Measurements from ENCODE around the gene ZNF227.

DNA sequence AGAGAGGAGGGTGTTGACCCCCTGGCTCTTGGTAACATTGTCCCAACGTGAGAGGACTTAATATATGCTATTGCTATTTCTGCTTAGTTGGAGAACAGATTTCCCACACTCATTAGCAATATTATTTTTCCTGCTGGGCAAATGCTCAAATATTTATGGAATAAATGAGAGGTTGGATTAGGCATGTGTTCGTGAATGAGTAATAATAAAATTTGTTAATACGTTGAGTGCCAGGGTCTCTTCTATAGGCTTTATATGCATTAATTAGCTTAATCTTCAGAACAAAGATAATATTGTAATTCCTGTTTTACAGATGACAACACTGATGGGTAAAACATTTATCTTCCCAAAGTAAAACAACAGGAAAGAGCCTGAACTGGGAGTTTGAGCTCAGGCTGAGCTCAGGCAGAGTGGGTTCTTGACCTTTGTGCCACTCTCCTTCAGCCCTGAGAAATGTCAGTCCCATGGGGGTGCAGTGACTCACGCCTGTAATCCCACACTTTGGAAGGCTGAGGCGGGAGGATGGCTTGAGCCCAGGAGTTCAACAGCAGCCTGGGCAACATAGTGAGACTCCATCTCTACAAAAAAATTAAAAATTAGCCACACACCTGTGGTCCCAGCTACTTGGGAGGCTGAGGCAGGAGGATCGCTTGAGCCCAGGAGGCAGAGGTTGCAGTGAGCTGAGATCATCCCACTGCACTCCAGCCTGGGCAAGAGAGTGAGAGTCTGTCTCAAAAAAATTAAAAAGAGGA, 48.5 kb downstream of the ZNF227 start:
- TF ChIP-seq, protein P1, sequence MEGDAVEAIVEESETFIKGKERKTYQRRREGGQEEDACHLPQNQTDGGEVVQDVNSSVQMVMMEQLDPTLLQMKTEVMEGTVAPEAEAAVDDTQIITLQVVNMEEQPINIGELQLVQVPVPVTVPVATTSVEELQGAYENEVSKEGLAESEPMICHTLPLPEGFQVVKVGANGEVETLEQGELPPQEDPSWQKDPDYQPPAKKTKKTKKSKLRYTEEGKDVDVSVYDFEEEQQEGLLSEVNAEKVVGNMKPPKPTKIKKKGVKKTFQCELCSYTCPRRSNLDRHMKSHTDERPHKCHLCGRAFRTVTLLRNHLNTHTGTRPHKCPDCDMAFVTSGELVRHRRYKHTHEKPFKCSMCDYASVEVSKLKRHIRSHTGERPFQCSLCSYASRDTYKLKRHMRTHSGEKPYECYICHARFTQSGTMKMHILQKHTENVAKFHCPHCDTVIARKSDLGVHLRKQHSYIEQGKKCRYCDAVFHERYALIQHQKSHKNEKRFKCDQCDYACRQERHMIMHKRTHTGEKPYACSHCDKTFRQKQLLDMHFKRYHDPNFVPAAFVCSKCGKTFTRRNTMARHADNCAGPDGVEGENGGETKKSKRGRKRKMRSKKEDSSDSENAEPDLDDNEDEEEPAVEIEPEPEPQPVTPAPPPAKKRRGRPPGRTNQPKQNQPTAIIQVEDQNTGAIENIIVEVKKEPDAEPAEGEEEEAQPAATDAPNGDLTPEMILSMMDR (IDR thresholded peaks at IDR 0.05; ENCODE audit: insufficient read depth, low read depth, low read length) = no peak
- no peak for TF ChIP-seq EZH2 (IDR thresholded peaks at IDR 0.05; ENCODE audit: insufficient read depth, low read length)
